MV-4-11 (cell line): ENCODE measurements around the gene PCSK1N.
"Not testable (repeated sequence)": the region's sequence is repeated elsewhere in the genome, so short reads cannot be mapped to it uniquely, and the experiment has no call there.

Experiments
- DNase-seq: peaks from one replicate; lab custom pipeline; 2025; lab: John Stamatoyannopoulos, UW

Gene PCSK1N

GRCh38 chrX:48823053-48823452 lies 12.4 kb downstream of the PCSK1N start:
- DNase-seq: no peak

DNA sequence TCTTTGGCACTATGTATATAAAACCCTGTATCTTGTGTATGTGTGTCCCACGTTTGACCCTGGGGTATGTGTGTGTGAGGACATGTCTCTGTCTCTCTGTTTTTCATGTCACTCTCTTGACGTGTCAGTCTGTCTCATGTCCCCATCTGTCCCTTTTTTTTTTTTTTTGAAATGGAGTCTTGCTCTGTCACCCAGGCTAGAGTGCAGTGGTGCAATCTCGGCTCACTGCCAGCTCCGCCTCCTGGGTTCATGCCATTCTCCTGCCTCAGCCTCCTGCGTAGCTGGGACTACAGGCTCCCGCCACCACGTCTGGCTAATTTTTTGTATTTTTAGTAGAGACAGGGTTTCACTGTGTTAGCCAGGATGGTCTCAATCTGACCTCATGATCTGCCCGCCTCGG lies 16.0 kb downstream of the PCSK1N start:
- not testable (repeated sequence) for DNase-seq

- DNase-seq: no peak
These were observed 16.5 kb downstream of the PCSK1N start for GRCh38 chrX:48818866-48819265.

DNA sequence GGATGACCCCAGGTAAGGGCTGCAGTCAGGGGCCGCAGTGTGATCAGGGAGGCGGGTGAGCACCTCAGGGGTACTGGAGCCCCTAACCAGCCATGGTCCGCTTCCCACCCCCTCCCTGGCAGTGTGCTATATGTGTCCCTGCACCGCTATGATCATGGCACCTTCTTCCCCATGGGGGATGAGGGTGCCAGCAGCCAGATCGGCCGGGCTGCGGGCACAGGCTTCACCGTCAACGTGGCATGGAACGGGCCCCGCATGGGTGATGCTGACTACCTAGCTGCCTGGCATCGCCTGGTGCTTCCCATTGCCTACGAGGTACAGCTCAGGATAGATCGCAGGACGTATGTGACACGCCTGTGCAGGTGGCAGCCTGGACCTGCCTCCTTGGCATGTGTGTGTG lies 17.3 kb downstream of the PCSK1N start:
- DNase-seq: no peak

- no peak for DNase-seq
These were observed 19.2 kb downstream of the PCSK1N start for GRCh38 chrX:48816014-48816810.

GRCh38 chrX:48815266-48815665 lies 20.1 kb downstream of the PCSK1N start:
- DNase-seq: no peak

- DNase-seq: no peak
These were observed 20.7 kb downstream of the PCSK1N start for GRCh38 chrX:48814722-48815121.

DNA sequence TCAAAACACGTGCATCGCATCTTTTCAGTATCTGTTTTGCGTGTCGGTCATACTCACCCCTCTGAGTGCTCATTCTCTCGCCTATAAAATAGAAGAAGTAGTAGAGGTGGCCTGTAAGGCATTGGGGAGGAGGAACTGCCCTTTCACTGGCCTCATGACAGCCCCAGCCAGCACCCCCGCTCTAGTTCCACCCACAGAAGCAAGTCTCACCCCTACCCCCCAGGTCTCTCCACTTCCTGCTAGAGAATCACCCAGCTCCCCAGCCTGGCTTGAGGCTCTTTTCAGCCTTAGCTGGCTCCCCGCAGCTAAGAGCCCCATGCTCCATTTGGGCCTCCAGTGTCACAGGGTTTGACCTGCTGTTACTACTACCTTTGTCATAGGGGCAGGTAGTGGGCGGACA lies 21.8 kb downstream of the PCSK1N start:
- peak; percentile 33 for DNase-seq

GRCh38 chrX:48806081-48806480 lies 29.3 kb downstream of the PCSK1N start:
- DNase-seq: no peak

DNA sequence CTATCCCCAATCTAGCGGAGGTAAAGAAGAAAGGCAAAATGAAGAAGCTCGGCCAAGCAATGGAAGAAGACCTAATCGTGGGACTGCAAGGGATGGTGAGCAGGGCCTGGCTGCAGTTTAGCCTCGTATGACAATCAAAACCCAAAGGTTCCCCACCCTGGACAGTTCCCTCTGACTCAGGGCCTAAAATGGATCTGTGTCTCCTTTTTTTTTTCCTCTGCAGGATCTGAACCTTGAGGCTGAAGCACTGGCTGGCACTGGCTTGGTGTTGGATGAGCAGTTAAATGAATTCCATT lies 32.6 kb downstream of the PCSK1N start:
- DNase-seq: no peak

GRCh38 chrX:48802089-48802904 lies 33.1 kb downstream of the PCSK1N start:
- DNase-seq: peak; percentile 69

DNA sequence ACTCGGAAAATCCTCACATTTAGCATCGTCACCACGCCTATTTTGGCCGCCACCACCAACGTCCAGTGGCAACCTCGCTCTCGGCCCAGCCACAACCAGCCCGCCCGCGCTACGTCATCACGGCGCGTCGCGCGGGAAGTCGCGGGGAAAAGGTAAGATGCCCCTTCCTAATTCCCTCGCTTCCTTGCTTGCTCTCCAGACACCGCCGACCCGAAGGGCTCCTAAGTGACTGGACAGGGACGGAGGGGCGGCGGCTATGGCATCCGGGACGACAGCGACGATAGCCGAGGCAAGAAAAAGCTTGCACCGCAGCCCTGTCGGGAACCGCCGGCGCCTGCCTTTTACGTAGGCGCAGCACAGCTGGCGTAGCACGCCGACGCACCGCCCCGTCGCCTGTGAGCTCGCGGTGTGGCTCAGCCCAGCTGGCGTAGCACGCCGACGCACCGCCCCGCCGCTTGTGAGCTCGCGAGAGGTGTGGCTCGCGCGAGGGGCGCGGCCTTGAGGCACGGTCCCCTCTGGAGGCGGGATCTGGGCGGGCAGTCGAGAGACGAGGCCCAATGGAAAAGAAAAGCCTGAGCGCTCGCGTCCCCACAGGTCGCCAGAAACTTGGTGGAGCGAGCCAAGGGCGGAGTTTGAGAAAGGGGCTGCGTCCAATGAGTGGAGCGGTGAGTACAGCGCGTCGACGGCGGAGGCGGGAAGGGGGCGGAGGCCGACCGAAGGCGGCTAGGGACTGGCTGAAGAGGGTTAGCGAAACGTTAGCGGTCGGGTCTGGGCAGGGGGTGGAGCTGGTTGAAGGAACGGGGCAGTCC lies 33.9 kb downstream of the PCSK1N start, which contains the start of gene HDAC6:
Gene HDAC6, plus strand, starts transcription at position 788 of the 809 bp plus-strand sequence. CDS start 626 bp downstream, outside the sequence.
- DNase-seq: peak; percentile 97

- no peak for DNase-seq
These were observed 34.7 kb downstream of the PCSK1N start for GRCh38 chrX:48800574-48801279.

DNA sequence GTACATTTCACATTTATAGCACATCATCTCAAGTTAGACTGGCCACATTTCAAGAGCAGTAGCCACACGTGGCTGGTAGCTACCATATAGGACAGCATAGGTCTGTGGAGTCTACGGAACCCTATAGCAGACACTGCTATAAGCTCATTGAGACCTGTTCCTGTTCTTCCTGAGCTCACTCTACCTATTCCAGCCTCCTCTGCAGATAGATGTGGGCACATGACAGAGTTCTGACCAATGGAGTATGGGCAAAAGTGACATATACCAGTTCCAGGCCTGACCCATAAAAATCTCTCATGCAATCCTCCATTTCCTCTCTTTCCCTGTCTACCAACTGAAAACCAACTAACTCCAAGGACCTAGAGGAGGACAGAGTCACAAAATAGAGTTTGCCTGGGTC lies 37.1 kb downstream of the PCSK1N start:
- DNase-seq: no peak

GRCh38 chrX:48794911-48795515 lies 40.4 kb downstream of the PCSK1N start:
- DNase-seq: no peak

GRCh38 chrX:48794340-48794910 lies 41.0 kb downstream of the PCSK1N start:
- DNase-seq: no peak

GRCh38 chrX:48793935-48794334 lies 41.5 kb downstream of the PCSK1N start:
- DNase-seq: no peak

- no peak for DNase-seq
These were observed 43.2 kb downstream of the PCSK1N start for GRCh38 chrX:48792219-48792618.

GRCh38 chrX:48791063-48791820 lies 44.2 kb downstream of the PCSK1N start:
- DNase-seq: no peak

DNA sequence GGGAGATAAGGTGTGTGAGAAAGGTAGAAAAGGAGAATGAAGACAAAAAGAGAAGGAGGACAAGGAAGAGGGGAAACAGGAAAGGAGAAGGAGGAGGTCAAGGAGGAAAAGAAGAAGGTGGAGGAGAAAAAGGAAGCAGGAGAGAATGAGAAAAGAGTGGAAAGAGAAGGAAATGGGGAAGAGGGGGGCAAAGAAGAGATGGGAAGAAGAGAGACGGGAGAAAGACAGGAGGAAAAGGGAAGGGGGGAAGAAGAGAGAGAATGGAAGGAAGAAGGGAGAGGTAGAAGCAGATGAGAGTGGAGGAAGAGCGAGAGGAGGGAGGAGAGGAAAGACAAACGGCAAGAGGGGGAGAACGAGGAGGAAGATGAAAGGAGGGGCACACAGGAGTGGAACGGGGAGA lies 44.9 kb downstream of the PCSK1N start:
- DNase-seq: no peak
